HG03159 (cell line): ENCODE measurements around the gene PCDHA5.
"Not testable (repeated sequence)": the region's sequence is repeated elsewhere in the genome, so short reads cannot be mapped to it uniquely, and the experiment has no call there.

Experiments used
- ATAC-seq: cut with Tn5 transposase; IDR thresholded peaks from one replicate; pipeline ENCODE4 v1.9.1; 2021; ENCODE audit warnings: mild to moderate bottlenecking, moderate library complexity; ENCODE audit not compliant: unreplicated experiment

PCDHA5 gene

GRCh38 chr5:140822969-140823368 lies 1.6 kb downstream of the PCDHA5 start:
- not testable (repeated sequence) for ATAC-seq

- no peak for ATAC-seq
These were observed 2.1 kb downstream of the PCDHA5 start for GRCh38 chr5:140823475-140823874.

GRCh38 chr5:140827704-140828361 lies 6.4 kb downstream of the PCDHA5 start, which contains the start of gene PCDHA6:
Gene PCDHA6 (plus strand): TSS chr5:140827960. CDS start chr5:140828092, 132 bp downstream.
- no peak for ATAC-seq

- ATAC-seq, result no peak
These were observed 6.9 kb downstream of the PCDHA5 start for GRCh38 chr5:140828362-140828737.

DNA sequence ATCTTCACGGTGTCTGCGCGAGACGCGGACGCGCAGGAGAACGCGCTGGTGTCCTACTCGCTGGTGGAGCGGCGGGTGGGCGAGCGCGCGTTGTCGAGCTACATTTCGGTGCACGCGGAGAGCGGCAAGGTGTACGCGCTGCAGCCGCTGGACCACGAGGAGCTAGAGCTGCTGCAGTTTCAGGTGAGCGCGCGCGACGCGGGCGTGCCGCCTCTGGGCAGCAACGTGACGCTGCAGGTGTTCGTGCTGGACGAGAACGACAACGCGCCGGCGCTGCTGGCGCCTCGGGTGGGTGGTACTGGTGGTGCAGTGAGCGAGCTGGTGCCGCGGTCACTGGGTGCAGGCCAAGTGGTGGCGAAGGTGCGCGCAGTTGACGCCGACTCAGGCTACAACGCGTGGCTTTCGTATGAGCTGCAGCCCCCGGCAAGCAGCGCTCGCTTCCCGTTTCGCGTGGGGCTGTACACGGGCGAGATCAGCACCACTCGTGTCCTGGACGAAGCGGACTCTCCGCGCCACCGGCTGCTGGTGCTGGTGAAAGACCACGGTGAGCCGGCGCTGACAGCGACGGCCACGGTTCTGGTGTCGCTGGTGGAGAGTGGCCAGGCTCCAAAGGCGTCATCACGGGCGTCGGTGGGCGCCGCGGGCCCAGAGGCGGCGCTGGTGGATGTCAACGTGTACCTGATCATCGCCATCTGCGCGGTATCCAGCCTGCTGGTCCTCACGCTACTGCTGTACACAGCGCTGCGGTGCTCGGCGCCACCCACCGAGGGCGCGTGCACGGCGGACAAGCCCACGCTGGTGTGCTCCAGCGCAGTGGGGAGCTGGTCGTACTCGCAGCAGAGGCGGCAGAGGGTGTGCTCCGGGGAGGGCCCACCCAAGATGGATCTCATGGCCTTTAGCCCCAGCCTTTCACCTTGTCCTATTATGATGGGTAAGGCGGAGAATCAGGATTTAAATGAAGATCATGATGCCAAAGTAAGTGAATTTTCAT lies 8.4 kb downstream of the PCDHA5 start:
- not testable (repeated sequence) for ATAC-seq

- no peak for ATAC-seq
These were observed 12.6 kb downstream of the PCDHA5 start, which contains the start of gene PCDHA7 for GRCh38 chr5:140833993-140834392. Gene PCDHA7 (plus strand): TSS chr5:140834269. CDS start chr5:140834384, 115 bp downstream.

DNA sequence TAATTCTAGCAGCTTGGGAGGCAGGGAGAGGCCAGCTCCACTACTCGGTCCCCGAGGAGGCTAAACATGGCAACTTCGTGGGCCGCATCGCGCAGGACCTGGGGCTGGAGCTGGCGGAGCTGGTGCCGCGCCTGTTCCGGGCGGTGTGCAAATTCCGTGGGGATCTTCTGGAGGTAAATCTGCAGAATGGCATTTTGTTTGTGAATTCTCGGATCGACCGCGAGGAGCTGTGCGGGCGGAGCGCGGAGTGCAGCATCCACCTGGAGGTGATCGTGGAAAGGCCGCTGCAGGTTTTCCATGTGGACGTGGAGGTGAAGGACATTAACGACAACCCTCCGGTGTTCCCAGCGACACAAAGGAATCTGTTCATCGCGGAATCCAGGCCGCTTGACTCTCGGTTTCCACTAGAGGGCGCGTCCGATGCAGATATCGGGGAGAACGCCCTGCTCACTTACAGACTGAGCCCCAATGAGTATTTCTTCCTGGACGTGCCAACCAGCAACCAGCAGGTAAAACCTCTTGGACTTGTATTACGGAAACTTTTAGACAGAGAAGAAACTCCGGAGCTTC lies 13.1 kb downstream of the PCDHA5 start:
- not testable (repeated sequence) for ATAC-seq

DNA sequence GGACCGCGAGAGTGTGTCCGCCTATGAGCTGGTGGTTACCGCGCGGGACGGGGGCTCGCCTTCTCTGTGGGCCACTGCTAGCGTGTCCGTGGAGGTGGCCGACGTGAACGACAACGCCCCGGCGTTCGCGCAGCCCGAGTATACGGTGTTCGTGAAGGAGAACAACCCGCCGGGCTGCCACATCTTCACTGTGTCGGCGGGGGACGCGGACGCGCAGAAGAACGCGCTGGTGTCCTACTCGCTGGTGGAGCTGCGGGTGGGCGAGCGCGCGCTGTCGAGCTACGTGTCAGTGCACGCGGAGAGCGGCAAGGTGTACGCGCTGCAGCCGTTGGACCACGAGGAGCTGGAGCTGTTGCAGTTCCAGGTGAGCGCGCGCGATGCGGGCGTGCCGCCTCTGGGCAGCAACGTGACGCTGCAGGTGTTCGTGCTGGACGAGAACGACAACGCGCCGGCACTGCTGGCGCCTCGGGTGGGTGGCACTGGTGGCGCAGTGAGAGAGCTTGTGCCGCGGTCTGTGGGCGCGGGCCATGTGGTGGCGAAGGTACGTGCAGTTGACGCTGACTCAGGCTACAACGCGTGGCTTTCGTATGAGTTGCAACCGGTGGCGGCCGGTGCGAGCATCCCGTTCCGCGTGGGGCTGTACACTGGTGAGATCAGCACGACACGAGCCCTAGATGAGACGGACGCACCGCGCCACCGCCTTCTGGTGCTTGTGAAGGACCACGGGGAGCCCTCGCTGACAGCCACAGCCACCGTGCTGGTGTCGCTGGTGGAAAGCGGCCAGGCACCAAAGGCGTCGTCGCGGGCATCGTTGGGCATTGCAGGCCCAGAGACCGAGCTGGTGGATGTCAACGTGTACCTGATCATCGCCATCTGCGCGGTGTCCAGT lies 14.5 kb downstream of the PCDHA5 start:
- ATAC-seq, result no peak

DNA sequence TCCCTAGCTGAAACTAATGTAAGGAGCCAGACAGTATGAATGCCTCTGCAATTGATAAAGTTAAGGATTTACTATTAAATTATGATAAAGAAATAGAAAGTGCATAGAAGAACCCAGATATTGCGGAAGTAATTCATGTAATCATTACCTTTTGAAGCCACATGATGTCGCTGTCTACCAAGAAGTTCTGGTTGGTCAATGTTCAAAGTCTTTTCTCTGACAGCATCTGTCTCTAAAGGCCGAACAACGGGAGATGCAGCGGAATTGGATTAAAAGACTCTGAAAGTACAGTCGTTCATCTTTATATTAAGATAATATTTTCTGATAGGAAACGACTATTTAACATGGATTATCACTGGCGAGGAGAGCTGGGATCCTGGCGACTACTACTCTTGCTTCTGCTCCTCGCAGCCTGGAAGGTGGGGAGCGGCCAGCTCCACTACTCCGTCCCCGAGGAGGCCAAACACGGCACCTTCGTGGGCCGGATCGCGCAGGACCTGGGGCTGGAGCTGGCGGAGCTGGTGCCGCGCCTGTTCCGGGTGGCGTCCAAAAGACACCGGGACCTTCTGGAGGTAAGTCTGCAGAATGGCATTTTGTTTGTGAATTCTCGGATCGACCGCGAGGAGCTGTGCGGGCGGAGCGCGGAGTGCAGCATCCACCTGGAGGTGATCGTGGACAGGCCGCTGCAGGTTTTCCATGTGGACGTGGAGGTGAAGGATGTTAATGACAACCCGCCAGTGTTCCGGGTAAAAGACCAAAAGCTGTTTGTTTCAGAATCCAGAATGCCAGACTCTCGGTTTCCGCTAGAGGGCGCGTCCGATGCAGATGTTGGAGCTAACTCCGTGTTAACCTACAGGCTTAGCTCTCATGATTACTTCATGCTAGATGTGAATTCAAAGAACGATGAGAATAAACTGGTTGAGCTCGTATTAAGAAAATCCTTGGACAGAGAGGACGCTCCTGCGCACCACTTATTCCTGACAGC lies 19.9 kb downstream of the PCDHA5 start, which contains the start of gene PCDHA8:
PCDHA8 (plus strand) TSS at position 210 of the 985 bp plus-strand sequence; CDS start at position 345, 135 bp downstream.
- ATAC-seq, result no peak

GRCh38 chr5:140842798-140843733 lies 21.7 kb downstream of the PCDHA5 start:
- no peak for ATAC-seq

DNA sequence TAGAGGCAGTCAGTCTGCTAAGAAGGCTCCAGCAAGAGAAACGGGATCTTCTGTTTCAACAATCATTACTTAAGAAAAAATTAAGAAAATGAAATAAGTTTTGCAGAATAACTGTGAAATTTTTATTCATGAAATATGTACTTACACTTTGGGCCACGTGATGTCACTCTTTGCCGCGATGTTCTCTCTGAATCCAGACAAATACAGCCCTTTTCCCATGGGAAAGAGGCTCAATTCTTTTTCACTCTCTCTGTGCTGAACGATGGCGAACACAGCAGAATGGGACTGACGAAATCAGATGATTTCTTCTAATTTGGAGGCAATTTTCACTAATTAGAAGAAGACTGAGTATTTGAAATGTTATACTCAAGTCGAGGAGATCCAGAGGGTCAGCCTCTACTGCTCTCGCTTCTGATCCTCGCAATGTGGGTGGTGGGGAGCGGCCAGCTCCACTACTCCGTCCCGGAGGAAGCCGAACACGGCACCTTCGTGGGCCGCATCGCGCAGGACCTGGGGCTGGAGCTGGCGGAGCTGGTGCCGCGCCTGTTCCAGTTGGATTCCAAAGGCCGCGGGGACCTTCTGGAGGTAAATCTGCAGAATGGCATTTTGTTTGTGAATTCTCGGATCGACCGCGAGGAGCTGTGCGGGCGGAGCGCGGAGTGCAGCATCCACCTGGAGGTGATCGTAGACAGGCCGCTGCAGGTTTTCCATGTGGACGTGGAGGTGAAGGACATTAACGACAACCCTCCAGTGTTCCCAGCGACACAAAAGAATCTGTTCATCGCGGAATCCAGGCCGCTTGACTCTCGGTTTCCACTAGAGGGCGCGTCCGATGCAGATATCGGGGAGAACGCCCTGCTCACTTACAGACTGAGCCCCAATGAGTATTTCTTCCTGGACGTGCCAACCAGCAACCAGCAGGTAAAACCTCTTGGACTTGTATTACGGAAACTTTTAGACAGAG lies 27.0 kb downstream of the PCDHA5 start, which contains the start of gene PCDHA9:
PCDHA9 (plus strand) TSS at position 244 of the 964 bp plus-strand sequence; CDS start at position 358, 114 bp downstream.
- ATAC-seq, result not testable (repeated sequence)

- ATAC-seq, result not testable (repeated sequence)
These were observed 28.6 kb downstream of the PCDHA5 start for GRCh38 chr5:140849831-140850634.

DNA sequence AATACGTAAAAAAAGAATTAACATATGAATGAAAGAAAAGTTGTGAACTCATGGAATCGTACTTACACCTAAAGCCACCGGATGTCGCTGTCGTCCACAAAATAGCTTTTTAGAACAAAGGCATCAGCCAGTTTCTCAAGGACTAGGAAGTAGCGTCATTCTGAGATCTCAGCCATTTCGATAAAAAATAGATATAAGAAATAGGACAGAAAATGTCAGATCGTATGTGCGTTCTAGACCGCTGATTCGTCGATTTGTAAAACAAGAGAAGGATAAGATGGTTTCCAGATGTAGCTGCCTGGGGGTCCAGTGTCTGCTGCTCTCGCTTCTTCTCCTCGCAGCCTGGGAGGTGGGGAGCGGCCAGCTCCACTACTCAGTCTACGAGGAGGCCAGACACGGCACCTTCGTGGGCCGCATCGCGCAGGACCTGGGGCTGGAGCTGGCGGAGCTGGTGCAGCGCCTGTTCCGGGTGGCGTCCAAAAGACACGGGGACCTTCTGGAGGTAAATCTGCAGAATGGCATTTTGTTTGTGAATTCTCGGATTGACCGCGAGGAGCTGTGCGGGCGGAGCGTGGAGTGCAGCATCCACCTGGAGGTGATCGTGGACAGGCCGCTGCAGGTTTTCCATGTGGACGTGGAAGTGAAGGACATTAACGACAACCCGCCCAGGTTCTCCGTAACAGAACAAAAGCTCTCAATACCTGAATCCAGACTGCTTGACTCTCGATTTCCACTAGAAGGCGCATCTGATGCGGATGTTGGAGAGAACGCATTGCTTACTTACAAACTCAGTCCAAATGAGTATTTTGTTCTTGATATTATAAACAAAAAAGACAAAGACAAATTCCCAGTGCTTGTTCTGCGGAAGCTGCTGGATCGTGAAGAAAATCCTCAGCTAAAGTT lies 34.6 kb downstream of the PCDHA5 start, which contains the start of gene PCDHA10:
PCDHA10 (plus strand) TSS at position 126 of the 903 bp plus-strand sequence; CDS start at position 278, 152 bp downstream.
- ATAC-seq, result no peak

DNA sequence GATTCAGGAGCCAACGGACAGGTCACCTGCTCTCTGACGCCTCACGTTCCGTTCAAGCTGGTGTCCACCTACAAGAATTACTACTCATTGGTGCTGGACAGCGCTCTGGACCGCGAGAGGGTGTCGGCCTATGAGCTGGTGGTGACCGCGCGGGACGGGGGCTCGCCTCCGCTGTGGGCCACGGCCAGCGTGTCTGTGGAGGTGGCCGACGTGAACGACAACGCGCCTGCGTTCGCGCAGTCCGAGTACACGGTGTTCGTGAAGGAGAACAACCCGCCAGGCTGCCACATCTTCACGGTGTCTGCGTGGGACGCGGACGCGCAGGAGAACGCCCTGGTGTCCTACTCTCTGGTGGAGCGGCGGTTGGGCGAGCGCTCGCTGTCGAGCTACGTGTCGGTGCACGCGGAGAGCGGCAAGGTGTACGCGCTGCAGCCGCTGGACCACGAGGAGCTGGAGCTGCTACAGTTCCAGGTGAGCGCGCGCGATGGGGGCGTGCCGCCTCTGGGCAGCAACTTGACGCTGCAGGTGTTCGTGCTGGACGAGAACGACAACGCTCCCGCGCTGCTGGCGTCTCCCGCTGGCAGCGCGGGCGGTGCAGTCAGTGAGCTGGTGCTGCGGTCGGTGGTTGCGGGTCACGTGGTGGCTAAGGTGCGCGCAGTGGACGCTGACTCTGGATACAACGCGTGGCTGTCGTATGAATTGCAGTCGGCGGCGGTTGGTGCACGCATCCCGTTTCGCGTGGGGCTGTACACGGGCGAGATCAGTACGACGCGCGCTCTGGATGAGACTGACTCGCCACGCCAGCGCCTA lies 36.0 kb downstream of the PCDHA5 start:
- no peak for ATAC-seq
